Measurements from ENCODE around the gene PODXL2.
A peak's percentile ranks its signal among the peaks of the same experiment; 100 is the strongest.

PODXL2 gene, protein sequence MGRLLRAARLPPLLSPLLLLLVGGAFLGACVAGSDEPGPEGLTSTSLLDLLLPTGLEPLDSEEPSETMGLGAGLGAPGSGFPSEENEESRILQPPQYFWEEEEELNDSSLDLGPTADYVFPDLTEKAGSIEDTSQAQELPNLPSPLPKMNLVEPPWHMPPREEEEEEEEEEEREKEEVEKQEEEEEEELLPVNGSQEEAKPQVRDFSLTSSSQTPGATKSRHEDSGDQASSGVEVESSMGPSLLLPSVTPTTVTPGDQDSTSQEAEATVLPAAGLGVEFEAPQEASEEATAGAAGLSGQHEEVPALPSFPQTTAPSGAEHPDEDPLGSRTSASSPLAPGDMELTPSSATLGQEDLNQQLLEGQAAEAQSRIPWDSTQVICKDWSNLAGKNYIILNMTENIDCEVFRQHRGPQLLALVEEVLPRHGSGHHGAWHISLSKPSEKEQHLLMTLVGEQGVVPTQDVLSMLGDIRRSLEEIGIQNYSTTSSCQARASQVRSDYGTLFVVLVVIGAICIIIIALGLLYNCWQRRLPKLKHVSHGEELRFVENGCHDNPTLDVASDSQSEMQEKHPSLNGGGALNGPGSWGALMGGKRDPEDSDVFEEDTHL

GRCh38 chr3:127628788-127629466 is at the start of gene PODXL2:
TSS of gene PODXL2 (plus strand) at chr3:127629185. CDS start at chr3:127629220, 35 bp downstream.
- peak; percentile 51 for DNase-seq

DNA sequence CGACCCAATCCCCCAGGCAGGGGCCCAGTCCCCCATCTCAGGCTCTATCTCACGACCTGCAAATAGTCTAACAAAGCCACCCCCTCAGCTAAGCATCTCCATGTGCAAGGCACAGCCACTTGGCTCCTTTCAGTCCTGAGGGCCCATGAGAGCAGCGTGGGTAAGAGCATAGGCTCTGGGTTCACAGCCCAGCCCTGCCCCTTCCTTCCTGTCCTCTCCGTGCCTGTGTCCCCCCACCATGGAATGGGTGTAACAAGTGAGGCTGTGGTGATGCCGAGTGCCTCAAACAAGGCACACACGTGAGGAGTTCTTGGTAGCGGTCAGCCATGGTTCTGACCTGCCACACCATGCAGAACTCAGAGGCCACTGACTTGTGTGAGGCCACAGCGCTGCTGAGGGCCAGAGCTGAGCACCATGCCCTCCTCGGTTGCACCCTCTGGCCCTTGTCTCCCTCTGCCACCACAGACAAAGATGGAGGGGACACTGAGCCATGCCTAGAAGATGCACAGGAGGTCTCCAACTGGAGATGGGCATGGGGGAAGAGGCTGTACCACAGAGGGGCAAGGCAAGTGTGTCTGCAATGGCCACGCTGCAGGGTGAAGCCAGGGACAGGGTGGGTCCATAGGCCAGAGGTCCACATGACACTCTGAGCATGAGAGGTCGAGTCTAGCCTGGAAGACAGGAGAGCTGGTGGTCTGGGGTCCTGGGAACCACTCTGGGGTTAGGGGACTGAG is 48.5 kb upstream of the PODXL2 start:
- DNase-seq = no peak

GRCh38 chr3:127584734-127585133 is 44.3 kb upstream of the PODXL2 start:
- DNase-seq = no peak

DNA sequence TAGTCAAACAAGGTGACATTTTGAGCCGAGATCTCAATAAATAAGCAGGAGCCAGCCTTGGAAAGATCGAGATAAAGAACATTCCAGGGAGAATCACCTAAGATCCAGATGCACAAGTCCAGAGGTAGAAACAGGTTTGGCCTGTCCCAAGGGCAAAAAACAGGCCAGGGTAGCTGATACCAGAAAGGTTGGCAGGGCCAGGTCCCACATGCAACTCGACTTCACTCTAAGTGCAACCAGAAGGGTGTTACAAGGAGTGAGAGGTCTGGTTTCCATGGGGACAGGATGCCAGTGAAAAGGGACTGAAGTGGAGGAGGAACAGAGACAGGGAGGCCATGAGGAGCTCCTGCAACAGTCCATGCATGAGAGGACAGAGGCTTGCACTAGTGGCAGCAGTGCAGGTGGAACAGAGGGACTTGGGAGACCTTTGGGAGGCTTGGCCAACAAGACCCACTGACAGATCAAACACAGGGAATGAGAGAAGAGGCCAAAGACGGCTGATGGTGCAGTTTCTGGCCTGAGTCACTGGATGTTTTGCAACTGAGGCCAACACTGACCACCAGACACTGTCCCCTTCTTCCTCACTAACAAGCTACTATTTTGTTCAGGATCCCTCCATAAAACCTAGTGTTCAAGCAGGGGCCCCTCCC is 43.7 kb upstream of the PODXL2 start:
- DNase-seq = no peak

GRCh38 chr3:127585813-127586413 is 43.1 kb upstream of the PODXL2 start:
- DNase-seq = no peak

- no peak for DNase-seq
Measured at GRCh38 chr3:127587876-127588275, 41.1 kb upstream of the PODXL2 start.

DNA sequence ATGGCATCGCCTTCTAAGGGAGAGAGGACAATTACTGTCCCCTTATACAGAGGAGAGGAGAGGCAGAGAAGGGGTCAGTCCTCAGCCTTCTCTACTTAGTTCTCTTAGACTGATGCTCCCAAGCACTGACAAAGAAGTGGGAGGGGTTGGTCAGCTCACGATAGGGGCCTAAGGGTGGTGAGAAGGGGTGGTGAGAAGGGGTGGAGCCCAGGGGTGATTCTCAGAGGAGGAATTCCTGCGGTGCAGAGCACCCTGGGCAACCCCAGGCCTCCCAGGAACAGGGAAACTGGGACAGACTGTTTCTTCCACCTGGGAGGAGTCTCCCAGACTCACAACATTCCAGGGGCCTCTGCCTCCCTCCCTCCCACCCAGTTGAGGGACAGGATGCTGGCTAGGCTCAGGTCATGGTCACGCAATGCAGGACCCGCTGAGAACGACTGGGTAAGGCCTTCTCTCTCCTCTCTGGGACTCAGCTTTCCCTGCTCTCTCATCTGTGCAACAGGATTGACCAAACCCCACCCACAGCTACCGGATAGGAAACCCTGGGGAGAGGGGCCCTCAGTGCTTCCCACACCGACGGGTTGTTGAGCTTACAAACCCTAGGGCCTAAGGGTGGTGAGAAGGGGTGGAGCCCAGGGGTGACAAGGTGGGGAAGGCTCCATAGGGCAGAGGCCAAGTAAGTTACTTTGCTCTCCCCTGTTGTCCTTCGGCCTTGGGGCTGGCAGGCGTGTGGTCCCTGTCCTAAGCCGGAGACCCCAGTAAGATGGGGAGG is 40.0 kb upstream of the PODXL2 start:
- DNase-seq = no peak

DNA sequence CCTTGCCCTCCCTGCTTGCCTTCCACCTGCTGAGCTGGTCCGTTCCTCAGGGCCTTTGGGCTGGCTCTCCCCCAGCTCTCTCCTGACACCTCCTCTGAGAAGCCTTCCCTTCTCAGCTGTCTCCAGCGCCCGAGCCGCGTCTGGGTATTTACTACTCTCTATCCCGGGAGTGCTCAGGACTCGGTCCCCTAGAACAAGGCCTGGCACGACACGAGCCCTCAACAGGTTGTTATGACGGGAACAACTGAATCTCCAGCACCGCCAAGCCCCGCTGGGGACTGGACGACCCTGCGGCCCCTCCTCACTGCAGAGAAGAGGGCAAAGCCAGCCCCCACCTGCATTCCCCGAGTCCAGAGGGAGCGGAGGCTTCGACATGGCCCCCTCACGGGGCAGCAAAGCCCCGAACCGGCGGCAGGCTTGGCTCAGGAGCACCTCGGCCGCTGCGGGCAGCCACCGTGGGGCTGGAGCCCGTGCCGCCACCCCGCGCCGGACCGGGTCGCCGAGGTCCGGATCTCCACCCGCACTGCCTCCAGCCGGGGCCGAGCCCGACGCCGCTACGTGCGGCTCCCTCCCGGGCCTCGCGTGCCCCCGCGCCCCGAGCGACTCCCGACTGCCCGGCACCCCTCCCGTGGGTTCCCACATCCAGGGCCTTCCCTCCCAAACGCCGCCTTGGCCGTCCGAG is 39.2 kb upstream of the PODXL2 start:
- peak; percentile 15 for DNase-seq

DNA sequence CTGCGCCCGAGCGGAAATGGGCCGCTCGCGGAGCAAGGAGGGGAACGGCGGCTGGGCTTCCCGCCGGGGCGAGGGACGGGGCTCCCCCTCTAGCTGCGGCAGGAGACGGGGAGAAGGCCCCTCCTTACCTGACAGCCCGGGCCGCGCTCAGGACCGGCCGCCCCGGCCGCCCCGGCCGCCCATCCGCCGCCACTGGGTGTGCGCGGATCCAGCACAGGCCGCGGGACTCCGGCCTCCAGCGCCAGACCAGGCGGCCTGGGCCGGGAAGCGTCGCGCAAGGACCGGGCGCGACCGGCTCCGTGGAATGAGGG is 38.7 kb upstream of the PODXL2 start:
- DNase-seq = peak; percentile 37

GRCh38 chr3:127590593-127591465 is 38.2 kb upstream of the PODXL2 start, which contains the start of gene TPRA1:
TSS of gene TPRA1 (minus strand) at chr3:127590733. CDS start at chr3:127580146, 10,587 bp downstream.
- peak; percentile 78 for DNase-seq

GRCh38 chr3:127593178-127593577 is 35.8 kb upstream of the PODXL2 start:
- DNase-seq = no peak

- DNase-seq = no peak
Measured at GRCh38 chr3:127595303-127595702, 33.7 kb upstream of the PODXL2 start.

DNA sequence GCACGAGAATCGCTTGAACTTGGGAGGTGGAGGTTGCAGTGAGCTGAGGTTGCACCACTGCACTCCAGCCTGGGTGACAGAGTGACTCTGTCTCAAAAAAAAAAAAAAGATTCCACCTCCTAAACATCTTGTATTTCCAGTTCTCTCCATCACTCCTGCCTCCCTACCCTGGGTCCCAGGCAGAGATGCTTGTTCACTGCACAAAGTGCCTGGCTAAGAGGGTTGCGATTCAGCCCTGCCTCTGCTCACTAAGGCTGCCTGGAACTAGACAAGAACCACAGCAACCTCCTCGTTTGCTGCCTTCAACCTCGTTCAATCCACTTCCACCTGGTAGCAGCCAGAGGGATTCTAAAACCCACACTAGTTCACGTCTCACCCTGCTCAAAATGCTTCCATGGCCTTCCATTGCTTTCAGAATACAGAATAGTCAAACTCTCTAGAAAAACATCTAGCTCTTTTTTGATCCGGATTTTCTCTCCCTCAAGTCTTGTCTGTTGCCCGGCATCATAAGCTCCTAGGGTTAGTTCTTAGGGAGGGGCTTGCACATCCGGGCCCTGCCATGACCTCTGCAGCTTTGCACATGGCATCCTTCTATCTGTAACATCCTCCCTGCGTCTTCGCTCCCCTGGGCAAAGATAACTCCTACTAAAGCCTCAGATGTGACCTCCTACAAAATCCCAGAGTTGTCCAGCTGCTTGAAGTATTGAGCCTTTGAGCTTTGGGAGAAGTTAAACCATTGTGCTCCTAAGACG is 31.8 kb upstream of the PODXL2 start:
- DNase-seq = no peak

DNA sequence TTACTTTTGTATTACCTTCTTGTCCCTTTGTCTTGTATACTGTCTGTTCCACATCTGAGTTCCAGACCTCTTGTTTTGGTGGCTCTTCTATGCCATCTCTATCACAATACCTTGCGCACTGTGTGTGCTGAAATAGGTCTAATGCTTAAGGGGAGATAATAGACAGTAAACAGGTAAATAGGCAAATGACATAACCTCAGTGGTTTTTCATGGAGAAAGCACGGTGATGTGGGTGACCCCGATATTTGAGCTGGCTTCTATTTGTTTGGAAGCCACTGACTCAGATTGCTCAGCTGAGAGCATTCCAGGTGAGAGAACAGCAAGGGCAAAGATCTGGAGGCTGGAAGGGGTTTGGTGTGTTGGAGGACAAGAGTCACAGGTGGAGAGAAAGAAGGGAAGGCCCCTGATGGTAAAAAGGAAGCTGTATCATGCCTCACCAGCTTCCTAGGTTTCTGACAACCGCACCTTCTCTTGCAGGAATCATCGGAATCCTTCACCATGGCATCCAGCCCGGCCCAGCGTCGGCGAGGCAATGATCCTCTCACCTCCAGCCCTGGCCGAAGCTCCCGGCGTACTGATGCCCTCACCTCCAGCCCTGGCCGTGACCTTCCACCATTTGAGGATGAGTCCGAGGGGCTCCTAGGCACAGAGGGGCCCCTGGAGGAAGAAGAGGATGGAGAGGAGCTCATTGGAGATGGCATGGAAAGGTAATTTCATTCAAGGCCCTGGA is 30.0 kb upstream of the PODXL2 start:
- no peak for DNase-seq

DNA sequence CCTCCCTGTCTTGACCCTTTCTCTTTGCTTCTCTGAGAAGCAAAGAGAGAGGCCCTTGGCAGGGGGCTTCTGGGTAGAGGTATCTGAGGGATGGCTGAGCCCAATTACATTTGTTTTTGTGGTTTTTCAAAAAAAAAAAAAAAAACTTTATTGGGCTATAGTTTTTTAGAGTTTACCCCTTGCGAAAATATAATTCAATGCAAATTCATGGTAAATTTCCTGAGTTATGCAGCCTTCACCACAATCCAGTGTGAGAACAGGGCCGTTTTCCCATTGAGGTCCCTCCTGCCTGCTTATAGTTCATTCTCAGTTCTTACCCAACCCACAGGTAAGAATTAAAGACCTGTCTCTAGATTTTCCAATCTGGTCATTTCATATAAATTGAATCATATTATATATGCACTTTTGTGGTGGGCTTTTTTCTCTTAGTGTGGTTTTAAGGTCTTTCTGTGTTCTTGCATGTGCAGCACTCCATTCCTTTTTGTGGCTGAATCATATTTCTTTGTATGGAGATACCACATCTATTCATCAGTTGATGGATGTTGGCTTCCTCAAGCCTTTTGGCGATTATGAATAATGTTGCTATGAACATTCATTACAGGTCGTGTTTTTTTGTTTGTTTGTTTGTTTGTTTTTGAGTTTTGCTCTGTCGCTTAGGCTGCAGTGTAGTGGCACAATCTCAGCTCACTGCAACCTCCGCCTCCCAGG is 28.1 kb upstream of the PODXL2 start:
- DNase-seq = no peak

DNA sequence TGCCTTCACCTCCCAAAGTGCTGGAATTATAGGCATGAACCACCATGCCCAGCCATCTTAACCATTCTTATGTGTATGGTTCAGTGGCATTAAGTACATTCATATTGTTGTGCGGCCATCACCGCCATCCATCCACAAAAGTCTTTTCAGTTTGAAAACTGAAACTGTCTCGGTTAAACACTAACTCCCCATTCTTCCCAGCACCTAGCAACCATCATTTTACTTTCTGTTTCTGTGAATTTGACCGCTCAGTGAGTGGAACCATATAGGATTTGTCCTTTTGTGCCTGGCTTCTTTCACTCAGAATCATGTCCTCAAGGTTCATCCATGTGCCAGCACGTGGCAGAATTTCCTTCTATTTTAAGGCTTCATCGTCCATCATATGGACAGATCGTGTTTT is 24.9 kb upstream of the PODXL2 start:
- no peak for DNase-seq

GRCh38 chr3:127604546-127605165 is 24.3 kb upstream of the PODXL2 start:
- no peak for DNase-seq
